Stimulated activated CD8-positive, alpha-beta memory T cell treated with anti-CD3 and anti-CD28 coated beads, Interleukin-12 subunit alpha, Interleukin-12 subunit beta, amount 100 ng/mL, for 24 hours (primary cell): ENCODE data around the gene SAMD8.
"Not testable (repeated sequence)": the region's sequence is repeated elsewhere in the genome, so short reads cannot be mapped to it uniquely, and the experiment has no call there.

Experiments
- DNase-seq: peaks from one replicate; pipeline ENCODE4 v3.0.0-alpha.2; 2020; ENCODE audit errors: extremely low read depth

The SAMD8 gene

DNA sequence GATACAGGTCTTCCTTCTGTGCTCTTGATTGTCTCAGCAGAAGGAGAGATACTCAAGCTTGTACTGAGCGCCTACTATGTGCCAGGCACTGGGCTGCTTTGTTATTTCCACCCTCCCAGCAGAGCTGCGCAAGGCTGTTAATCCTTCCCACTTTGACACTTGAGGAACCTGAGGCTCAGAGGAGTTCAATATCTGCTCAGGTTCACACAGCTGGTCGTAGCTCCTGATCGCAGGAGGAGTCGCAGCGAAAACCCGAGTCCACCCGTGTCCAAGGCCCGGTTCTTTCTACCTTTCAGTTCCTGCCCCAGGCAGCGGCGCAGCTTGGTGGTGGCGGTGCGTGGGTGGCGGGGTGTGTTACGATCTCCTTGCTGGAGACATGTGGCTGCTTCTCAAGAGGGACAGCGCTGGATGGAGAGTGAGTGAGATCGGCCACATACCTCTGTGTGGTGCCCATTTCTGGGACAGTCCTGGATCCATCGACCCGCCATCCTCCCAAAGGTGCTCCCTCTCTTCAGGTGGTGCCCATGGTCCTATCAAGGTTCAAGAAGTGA, 26.5 kb upstream of the SAMD8 start:
- no peak for DNase-seq

DNA sequence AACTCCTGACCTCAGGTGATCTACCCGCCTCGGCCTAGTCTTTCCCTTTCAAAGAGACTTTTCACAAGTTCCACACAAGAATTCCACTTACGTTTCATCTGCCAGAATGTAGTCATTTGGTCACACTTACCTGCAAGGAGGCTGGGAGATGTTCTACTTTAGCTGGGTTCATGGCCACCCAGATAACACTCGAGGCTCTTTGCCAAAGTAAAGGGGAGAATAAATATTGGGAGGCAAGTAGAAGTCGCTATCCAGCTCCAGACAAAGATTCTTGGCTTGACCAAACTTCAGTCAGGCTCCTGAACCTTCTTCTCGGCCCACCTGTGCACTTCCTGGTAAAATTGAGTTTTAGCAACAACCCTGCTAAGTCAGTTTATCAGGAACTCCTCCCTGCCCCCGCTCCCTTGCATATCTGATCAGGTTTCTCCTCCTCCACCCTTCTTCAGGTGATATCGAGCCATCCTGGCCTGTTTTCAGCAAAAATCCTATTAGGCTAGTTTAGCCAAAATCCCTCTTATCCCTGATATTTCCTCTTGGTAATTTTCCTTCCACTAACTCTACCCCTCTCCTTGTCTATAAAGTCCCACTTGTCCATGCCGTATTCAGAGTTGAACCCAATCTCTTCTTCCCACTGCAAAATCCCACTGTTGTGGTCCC, 25.1 kb upstream of the SAMD8 start:
- no peak for DNase-seq

DNA sequence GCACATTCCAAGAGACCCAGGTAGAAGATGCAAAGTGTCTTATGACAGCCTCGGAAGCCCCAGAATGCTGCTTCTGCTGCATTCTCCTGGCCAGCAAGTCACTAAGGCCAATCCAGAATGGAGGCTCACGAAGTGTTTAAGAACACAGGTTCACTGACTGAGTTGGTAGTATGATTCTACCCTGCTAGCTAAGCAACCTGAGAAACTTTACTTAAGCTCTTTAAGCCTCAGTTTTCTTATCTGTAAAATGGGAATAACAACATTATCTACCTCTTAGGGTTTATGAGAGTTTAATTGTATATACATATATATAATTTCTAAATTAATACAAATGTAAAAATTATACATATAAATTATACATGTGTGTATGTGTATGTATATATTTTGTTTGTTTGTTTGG, 22.8 kb upstream of the SAMD8 start:
- no peak for DNase-seq

DNA sequence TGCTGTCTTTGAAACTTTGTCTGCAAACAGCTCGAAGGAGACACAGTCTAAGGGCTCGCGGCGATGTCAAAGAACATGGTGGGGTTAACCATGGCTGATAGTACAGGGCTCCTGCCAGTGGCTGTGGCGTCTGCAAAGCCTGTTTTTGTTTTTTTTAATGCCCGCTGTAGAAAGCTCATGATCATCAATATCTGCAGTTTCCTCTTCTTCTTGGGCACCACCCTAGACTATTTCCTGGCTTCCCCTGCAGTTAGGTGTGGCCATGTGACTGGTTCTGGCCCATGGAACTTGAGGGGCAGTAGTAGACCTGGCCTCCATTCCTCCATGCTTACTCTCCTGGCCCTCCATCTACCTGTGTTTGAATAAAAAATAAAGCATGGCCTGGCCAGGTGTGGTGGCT, 21.8 kb upstream of the SAMD8 start:
- DNase-seq = no peak

DNA sequence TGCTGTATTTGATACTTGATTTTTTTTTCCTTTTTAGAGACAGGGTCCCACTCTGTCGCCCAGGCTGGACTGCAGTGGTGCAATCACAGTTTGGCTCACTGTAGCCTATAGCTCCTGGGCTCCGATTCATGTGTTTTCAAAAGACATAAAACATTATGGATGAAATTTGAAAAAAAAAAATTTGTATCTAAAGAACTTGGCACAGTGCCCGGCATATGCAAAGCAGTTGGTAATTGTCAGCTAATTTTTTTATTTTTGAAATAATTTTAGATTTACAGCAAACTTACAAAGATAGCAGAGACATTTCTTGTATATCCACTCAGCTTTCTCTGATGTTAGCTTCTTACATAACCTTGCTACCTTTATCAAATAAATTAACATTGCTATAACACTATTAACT, 20.3 kb upstream of the SAMD8 start:
- DNase-seq = no peak

DNA sequence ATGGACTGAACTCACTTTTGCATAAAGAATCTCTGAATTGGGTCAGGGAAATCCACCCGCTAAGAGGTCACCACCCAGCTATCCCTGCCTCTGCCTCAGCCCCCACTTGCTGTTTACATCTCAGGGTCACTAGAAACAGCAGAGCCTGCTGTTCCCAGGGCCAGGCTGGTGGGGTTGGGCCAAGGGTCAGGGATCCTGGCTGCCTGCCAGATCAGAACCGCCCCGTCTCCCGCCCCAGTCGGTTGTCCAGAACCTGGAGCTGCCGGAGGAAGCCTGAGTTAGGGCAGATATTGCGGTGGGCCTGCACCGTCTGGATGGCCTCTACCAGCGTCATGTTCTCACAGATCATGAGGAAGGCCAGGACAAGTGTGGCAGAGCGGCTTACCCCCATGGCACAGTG, 17.0 kb upstream of the SAMD8 start:
- no peak for DNase-seq

DNA sequence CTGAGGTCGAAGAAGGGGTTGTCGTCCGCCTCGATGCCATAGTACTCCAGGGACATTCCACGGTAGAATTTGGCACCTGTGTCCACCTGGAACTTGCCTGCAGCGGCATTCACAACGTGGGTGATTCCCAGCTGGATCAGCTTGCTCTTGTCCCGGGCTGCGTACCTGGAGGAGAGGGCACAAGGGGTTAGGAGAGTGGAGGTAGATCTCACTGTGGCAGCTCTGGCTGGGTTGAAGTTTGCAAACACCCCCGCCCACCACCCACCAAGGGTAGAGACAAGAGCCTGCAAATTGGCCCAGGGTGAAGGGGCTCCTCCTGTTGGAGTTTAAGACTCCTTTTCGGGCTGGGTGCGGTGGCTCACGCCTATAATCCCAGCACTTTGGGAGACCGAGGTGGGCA, 15.8 kb upstream of the SAMD8 start:
- DNase-seq = no peak

DNA sequence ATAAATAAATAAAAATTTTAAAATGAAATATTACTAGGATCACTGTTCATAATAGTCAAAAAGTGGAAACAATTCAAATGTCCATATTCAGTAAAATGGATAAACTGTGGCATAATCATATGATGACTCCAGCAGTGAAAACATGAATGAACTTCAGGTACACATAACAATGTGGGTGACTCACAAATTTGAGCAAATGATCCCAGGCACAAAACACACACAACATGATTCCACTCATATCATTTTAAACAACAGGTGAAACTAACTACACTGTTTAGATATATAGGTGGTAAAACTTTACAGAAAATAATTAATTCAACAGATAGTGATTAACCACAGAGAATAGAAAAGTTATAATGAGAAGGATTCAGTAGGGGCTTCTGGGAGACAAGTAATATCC, 14.7 kb upstream of the SAMD8 start:
- DNase-seq = no peak

DNA sequence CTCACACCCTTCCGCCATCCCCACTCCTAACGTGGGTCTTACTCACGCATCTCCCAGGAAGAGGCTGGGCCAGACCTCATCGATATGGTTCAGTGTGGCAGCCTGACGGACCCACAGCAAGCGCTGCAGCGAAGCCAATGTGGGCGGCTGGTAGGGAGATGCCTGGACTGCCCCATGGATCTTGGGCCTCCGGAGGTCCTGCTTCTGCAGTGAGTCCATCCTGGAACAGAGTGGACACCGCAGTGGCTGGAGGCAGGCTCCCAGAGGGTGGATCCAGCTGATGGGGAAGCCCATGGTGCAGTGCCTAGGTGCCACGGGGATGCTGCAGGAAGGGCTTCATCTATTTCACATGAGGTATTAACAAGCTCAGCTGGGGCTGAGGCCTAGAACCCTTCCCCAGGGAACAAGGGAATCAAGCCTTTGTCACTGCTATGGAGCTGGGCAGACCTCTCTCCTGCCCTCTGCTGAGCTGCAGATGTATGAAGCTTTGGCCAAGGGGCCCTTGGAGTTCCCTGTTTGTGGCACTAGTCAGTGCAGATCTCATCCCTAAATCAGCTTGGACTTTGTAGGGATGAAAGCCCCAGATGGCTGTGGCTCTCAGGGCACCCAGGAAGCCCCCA, 13.7 kb upstream of the SAMD8 start:
- no peak for DNase-seq

DNA sequence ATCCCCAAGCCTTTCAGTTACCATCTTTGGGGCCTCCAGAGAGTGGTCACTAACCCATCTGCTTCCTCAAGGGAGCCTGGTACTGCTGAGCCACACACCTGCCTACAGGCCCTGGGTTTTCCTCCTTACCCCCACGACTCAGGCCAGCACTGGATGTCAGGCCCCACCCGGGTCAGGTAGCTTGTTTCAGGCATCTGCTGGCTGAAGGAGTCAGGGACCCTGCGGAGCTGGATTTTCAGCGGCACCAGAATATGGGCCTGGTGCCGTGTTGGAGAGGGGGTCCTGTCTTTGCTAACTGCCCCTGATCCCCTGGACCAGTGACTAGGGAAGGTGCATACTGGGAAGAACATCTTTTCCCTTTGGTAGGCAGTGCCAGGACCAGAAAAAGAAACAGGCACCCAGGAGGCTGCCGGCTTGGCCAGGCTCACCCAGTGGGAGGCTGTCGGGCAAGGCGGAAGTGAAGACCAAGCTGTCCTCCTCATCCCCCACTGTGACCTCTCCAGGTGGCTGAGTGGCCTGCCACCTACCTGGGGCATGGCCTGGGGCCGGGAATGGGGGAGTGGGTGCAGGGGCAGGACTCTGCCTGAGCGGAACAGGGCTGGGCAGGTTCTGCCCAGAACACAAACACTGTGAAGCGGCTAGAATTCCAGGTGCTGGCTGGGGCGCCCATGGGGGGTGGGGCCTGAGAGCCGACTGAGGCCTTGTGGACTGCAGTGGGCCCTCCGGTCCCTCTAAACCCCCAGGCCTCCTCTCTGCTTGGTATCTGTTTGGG, 12.4 kb upstream of the SAMD8 start:
- DNase-seq = no peak

DNA sequence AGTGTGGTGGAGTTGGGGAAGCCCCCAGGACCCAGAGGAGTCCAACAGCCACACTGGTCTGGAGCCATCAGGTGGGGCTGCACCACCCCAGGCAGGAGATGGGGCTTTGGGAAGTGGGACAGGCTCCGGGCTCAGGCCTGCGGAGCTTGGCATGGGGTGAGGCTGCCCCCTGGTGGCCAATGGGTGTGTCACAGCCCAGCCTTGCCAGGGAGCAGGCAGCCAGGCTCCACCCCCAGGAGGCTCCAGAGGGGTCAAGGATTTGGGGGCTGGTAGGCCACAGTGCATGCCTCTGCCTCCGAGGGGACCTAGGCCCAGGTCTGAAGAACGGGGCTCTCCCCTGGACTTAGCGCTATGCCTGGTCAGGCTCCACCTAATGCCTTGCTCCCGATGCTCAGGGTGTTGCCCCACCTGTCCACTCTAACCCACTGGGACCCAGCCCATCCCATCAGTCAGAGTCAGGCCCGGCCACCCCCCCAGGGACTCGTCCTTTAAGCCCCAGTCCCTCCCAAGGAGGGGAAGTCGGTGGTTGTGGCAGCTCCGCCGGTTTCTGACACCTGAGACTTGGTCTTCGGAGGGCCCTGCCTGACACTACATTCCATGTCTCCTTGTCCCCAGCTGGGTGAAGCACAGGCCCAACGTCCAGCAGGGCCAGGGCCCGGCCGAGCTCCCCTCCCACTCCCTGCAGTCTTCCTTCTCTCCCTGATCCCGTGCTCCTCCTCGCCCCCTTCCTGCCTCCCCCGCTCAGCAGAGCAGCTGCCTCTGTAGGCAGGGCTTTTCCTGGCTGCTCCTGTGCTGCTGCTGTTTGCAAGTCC, 11.3 kb upstream of the SAMD8 start:
- peak; percentile 54 for DNase-seq

DNA sequence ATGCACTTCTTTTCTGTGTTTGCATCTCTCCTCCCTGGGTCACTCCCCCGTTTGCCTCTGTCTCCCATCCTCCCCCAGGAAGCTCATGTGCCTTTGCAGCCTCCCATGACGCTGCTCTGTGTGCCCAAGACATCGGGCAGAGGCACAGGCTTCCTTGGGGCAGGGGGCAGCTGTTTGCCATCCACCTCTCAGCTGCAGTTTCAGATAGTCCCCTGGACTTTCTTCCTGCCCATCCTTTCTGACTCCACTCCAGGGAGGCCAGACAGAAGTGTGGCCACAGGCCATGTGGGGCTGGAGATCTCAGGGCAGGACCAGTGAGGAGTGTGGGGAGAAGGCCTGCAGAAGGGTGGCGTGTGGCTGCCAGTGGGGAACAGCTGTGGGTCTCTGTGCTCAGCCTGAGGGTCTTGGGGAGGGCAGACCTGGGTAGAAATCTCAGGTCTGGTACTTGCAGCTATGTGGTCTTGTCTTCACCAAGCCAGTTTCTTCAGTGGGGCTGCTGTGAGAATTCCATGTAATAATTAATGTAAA, 10.6 kb upstream of the SAMD8 start:
- DNase-seq = no peak

DNA sequence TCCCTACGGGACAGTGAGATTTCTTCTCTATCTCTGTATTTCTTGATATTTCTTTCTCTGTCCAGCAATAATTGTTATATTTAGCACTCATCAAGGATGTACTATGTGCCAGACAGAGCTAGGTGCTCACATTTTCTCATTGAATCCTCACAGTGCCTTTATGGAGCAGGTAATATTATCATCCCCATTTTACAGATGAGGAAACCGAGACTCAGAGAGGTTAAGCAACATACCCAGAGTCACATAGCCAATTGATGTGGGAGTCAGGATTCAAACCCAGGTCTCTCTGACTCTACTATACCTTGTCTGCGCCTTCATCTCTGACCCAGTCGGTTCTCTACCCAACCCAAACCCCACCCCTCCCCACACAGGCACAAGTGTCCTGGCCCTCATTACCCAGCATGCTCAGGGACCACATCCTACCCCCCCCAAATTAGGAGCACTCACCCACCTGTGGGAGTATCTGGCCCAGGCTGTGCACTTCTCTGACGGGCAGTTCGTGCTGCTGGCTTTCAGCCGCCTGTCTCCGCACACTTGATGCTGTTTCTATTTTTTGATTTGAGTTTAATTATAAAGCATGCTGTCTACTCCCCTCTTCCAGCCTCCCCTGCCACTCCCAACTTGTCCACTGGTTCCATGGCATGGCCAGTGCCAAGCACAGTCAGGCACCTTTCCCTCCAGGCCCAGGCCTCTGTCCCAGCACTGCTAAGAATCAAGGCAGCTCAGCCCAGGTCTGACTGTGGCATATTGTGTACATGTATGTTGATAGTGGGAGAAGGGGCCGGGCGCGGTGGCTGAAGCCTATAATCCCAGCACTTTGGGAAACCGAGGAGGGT, 9.8 kb upstream of the SAMD8 start:
- no peak for DNase-seq

DNA sequence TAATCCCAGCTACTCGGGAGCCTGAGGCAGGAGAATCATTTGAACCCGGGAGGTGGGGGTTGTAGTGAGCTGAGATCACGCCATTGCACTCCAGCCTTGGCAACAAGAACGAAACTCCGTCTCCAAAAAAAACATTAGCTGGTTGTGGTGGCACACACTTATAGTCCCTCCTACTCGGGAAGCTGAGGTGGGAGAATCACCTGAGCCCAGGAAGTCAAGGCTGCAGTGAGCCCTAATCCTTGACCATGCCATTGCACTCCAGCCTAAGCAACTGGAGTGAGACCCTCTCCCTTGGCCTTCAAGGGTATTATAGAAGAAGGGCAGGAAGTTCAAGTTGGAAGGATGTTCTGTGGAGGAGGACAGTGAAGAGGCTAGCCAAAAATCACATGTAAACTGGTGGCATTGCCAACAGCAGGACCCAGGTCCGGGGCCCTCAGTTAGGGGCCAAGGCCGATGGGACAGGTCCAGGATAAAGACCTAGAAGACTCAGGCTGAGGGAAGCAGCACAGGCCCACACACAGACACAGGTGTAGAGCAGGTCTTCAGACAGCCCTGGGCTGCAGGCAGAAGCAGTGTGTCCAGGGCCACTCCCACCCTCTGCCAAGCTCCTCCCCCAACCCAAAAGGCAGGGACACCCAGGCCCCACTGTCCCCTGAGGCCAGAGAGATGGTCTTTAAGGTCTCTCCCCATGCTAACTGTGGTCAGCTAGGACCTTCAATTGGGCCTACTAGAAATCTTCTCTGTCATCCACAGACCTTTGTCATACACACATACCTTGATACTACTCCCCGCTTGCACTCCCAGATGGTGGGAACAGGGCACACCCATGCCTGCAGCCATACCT, 8.4 kb upstream of the SAMD8 start:
- no peak for DNase-seq

DNA sequence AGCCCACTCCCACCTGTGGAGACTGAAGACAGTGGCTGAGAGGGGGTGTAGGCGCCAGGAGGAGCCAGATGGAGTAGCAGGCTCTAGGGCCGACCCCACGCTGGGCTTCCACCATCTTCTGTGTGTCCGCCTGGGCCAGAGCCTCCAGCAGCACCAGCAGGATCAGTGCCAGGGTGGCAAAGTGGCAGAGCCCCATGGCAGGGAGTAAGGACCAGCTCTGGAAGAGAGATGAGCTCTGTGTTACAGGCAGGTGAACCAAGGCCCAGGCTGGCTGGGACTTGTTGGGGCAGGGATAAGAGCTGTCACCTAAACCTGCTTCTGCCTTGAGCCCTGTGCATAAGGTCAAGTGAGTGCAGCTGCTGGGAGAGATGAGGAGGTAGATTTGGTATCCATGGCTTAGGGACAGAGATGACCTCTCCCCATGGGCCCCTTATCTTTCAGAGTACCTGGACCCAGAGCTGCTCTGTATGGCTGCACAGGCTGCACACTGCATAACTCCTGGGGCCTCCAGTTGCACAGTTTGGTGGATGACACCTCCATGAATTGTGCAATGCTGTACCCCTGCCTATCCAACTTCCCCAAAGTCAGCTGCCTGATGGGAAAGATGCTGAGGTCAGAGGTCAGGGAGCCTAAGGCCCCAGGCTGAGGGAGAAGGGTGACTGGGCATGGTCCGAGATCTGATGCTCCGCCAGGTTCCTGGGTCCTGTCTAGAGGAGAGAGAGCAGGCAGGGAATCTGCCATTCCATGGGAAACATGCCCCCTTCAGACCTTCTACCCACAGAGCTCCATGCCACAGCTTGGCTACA, 7.4 kb upstream of the SAMD8 start:
- no peak for DNase-seq

DNA sequence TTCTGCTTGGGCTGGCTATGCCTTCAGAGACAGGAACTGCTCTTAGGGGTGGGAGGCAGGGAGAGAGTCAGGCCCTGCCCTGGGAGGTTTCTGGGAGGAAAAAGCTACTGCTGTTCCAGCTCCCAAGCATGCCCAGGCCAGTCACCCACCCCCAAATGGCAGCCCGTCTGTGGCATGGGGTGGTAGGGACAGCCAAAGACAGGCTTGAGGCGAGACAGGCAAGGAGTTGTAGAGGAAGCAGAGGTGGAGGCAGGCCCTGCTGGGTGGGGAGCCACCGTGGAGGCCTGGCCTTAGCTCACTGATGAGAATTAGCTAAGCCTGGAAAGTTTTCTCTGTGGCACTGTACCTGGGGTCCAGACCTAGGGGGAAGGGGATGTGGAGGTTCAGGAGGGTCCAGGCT, 6.6 kb upstream of the SAMD8 start:
- DNase-seq = no peak

DNA sequence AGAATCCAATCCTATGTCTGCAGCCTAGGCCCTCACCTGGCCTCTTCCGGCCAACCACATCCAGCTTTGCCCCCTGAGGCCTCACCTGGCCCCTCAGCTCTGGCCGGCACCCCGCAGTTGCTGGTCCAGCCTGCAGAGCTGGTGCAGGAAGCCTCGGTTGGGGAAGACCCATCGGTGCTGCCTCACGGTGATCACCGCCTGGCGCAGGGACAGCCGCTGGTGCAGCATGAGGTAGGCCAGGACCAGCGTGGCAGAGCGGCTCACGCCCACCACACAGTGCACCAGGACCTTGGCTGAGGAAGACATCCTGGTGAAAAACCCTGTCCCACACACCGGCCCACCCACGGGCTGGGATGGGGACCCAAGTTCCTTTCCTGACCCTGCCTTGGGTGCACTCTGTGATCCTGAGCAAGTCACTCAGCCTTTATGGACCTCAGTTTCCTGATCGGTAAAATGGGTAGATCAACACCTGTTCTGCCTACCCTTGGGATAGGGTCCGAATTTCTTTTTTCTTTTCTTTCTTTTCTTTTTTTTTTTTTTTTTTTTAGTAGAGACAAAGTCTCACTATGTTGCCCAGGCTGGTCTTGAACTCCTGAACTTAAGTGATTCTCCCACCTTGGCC, 5.8 kb upstream of the SAMD8 start:
- no peak for DNase-seq

DNA sequence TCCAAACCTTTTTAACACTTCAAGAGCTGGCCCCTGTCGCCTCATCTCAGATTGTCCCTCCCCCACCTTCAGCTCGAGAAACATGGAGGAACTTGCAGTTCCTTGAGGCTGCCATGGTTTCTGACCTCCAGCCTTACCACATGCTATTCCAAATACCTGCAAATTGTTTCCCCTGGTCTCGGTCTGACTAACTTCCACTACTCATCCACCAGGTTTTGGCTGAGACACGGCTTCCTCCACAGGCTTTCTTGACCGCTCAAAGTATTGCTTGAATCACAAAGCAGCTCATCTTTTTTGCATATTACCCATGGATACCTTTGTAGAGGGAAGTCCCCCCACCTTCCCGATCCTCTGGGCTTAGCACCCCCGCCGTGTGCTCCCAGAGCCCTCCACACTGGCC, 5.2 kb upstream of the SAMD8 start:
- DNase-seq = no peak

DNA sequence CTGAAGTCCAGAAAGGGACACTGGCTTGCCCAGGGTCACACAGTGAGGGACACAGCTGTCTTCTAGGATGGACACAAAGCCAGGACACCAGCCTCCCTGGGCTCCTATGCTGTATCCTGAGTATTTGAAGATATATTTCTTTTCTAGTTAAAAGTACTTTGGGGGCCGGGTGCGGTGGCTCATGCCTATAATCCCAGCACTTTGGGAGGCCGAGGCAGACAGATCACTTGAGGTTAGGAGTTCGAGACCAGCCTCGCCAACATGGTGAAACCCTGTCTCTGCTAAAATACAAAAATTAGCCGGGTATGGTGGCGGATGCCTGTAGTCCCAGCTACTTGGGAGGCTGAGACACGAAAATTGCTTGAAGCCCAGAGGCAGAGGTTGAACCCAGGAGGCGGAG, 4.6 kb upstream of the SAMD8 start:
- not testable (repeated sequence) for DNase-seq
